Muscle of leg (tissue), 11 donors: ENCODE data around the gene NFIC. TPM values are rescaled to one million over a fixed set of nuclear protein-coding genes. Genes with fewer than 3 reads are reported as not detected.

Experiments
- DNase-seq: peaks from one replicate; pipeline ENCODE4 v3.0.0; 2013
- H3K27ac ChIP-seq: one replicate; pipeline ENCODE4 v1.5.1; 2013; ENCODE audit warnings: mild to moderate bottlenecking, low read length, control low read depth
- H3K27me3 ChIP-seq: one replicate; pipeline ENCODE4 v1.6.1; 2013; ENCODE audit warnings: low read length; ENCODE audit not compliant: control insufficient read depth, insufficient read depth
- H3K36me3 ChIP-seq: one replicate; pipeline ENCODE4 v1.6.1; 2013; ENCODE audit warnings: low read length; ENCODE audit not compliant: control insufficient read depth, insufficient read depth
- H3K4me1 ChIP-seq: one replicate; pipeline ENCODE4 v1.6.1; 2013; ENCODE audit warnings: low read length; ENCODE audit not compliant: control insufficient read depth, insufficient read depth
- H3K4me3 ChIP-seq: one replicate; pipeline ENCODE4 v1.5.1; 2013; ENCODE audit warnings: low read length, control low read depth
- H3K9me3 ChIP-seq: replicated peaks from 2 replicates; pipeline ENCODE4 v1.6.1; 2013; ENCODE audit warnings: low read depth, low read length; ENCODE audit not compliant: control insufficient read depth
- WGBS: methylation state at CpG from one replicate; pipeline ENCODE4 v1.1.5; 2013; ENCODE audit warnings: missing lambda C conversion rate; ENCODE audit not compliant: insufficient coverage; 5-methylcytosine and 5-hydroxymethylcytosine counted together
- polyA plus RNA-seq, 8 donors: library from polyadenylated mRNA; unstranded; fragments of 120-200 nt; gene quantifications; one replicate each; pipeline versions ENCODE4 v1.2.1 to v1.2.3, GENCODE V29; 2013; ENCODE audit warnings: inconsistent platforms in 1 of 8, low replicate concordance in 1 of 8; ENCODE audit not compliant: insufficient read length in 8 of 8, insufficient read depth in 1 of 8
- total RNA-seq: library from RNA; stranded (reverse); fragments of 120-200 nt; gene quantifications from one replicate; pipeline ENCODE4 v1.2.4, GENCODE V29; 2013

The NFIC gene
- total and polyA plus RNA-seq, 9 donors, result 18.4 to 54.5 (median 47.0) TPM

- Histone ChIP-seq H3K27ac (no peak overlapping the region), H3K4me1 (peaks cover 13% of the 10 kb centered on the region)
- 95% methylated on average over 6 of the region's 10 CpGs for WGBS
Observed at GRCh38 chr19:3467437-3468198, 101.2 kb downstream of the NFIC start.

GRCh38 chr19:3468211-3468610 lies 101.8 kb downstream of the NFIC start:
- Histone ChIP-seq H3K27me3 (no peaks in the 10 kb centered on the region), H3K9me3 (peaks cover 5% of the 10 kb centered on the region), H3K36me3 (peaks cover 17% of the 10 kb centered on the region), H3K4me1 (peaks cover 8% of the 10 kb centered on the region), H3K4me3 (no peak overlapping the region), H3K27ac (no peak overlapping the region)
- WGBS, result no CpG with 5 or more reads among the region's 3 CpGs
- DNase-seq, result no peak

More at GRCh38 chr19:3467437-3468198, 101.2 kb downstream of the NFIC start:
- H3K36me3 ChIP-seq, result peaks cover 20% of the 10 kb centered on the region
- H3K27me3 ChIP-seq, result no peaks in the 10 kb centered on the region
- DNase-seq, result no peak
- H3K4me3 ChIP-seq, result no peak overlapping the region
- H3K9me3 ChIP-seq, result peaks cover 5% of the 10 kb centered on the region

GRCh38 chr19:3469638-3470499 lies 103.5 kb downstream of the NFIC start:
- H3K4me1 ChIP-seq, result peaks cover 2% of the 10 kb centered on the region
- WGBS, result 45% methylated on average over 9 of the region's 14 CpGs
- no peak overlapping the region for H3K27ac ChIP-seq

GRCh38 chr19:3470500-3471128 lies 104.2 kb downstream of the NFIC start:
- H3K27me3 ChIP-seq, result peaks cover 2% of the 10 kb centered on the region
- no peak overlapping the region for H3K4me3 ChIP-seq
- H3K9me3 ChIP-seq, result peaks cover 5% of the 10 kb centered on the region
- peaks cover 2% of the 10 kb centered on the region for H3K4me1 ChIP-seq
- WGBS, result 49% methylated on average over 8 of the region's 11 CpGs
- no peak overlapping the region for H3K27ac ChIP-seq
- DNase-seq, result no peak
- H3K36me3 ChIP-seq, result peaks cover 10% of the 10 kb centered on the region

More at GRCh38 chr19:3469638-3470499, 103.5 kb downstream of the NFIC start:
- no peak for DNase-seq
- Histone ChIP-seq H3K36me3 (peaks cover 10% of the 10 kb centered on the region), H3K9me3 (peaks cover 5% of the 10 kb centered on the region), H3K4me3 (no peak overlapping the region), H3K27me3 (peaks cover 2% of the 10 kb centered on the region)

- Histone ChIP-seq H3K27ac (no peak overlapping the region), H3K9me3 (peaks cover 5% of the 10 kb centered on the region), H3K4me1 (peaks cover 2% of the 10 kb centered on the region), H3K36me3 (peaks cover 4% of the 10 kb centered on the region), H3K27me3 (peaks cover 2% of the 10 kb centered on the region), H3K4me3 (no peak overlapping the region)
- WGBS, result 60% methylated on average over 6 of the region's 24 CpGs
- no peak for DNase-seq
Observed at GRCh38 chr19:3471954-3472655, 105.7 kb downstream of the NFIC start.

GRCh38 chr19:3474010-3474409 lies 107.6 kb downstream of the NFIC start:
- Histone ChIP-seq H3K4me1 (peaks cover 2% of the 10 kb centered on the region), H3K27ac (no peak overlapping the region), H3K4me3 (no peak overlapping the region), H3K27me3 (peaks cover 15% of the 10 kb centered on the region), H3K36me3 (no peaks in the 10 kb centered on the region), H3K9me3 (no peaks in the 10 kb centered on the region)
- DNase-seq, result no peak
- WGBS, result 87% methylated on average over 4 of the region's 8 CpGs

- Histone ChIP-seq H3K27ac (no peak overlapping the region), H3K9me3 (no peaks in the 10 kb centered on the region), H3K4me3 (no peak overlapping the region), H3K36me3 (no peaks in the 10 kb centered on the region), H3K4me1 (peaks cover 2% of the 10 kb centered on the region), H3K27me3 (peaks cover 21% of the 10 kb centered on the region)
- no peak for DNase-seq
- 86% methylated on average over 2 of the region's 2 CpGs for WGBS
Observed at GRCh38 chr19:3474614-3475013, 108.2 kb downstream of the NFIC start.

- H3K36me3 ChIP-seq, result no peaks in the 10 kb centered on the region
- no peak for DNase-seq
- no peaks in the 10 kb centered on the region for H3K9me3 ChIP-seq
- WGBS, result 85% methylated on average over 4 of the region's 4 CpGs
- H3K4me1 ChIP-seq, result peaks cover 2% of the 10 kb centered on the region
- no peak overlapping the region for H3K4me3 ChIP-seq
- H3K27ac ChIP-seq, result no peak overlapping the region
- peaks cover 29% of the 10 kb centered on the region for H3K27me3 ChIP-seq
Observed at GRCh38 chr19:3475449-3475848, 109.1 kb downstream of the NFIC start.

- no peaks in the 10 kb centered on the region for H3K36me3 ChIP-seq
- peaks cover 2% of the 10 kb centered on the region for H3K4me1 ChIP-seq
- H3K4me3 ChIP-seq, result no peak overlapping the region
- 87% methylated on average over 2 of the region's 2 CpGs for WGBS
- no peaks in the 10 kb centered on the region for H3K9me3 ChIP-seq
- DNase-seq, result no peak
- no peak overlapping the region for H3K27ac ChIP-seq
- H3K27me3 ChIP-seq, result peaks cover 43% of the 10 kb centered on the region
Observed at GRCh38 chr19:3476830-3477229, 110.4 kb downstream of the NFIC start.
